HepG2 (cell line): ENCODE data around the gene PSMA7. TPM values are rescaled to one million over a fixed set of nuclear protein-coding genes. Genes with fewer than 3 reads are reported as not detected.
A peak's percentile ranks its signal among the peaks of the same experiment; 100 is the strongest.

Experiments used
- CBFB ChIP-seq: sonication (generic); formaldehyde crosslinking; IDR thresholded peaks from 2 replicates; pipeline ENCODE4 v1.4.0; 2020; ENCODE audit warnings: missing genetic modification reagents
- CEBPB ChIP-seq: IDR thresholded peaks from 2 replicates; pipeline ENCODE4 v1.6.1; 2011; ENCODE audit warnings: low read depth, low read length, improper control_type of control experiment, borderline replicate concordance
- DNMT3B ChIP-seq: conservative IDR thresholded peaks from 2 replicates; pipeline ENCODE4 v1.6.1; 2016; ENCODE audit warnings: missing biosample characterization, control low read depth
- HES4 ChIP-seq: sonication (generic); formaldehyde crosslinking; IDR thresholded peaks from 2 replicates; pipeline ENCODE4 v1.9.0; 2021; ENCODE audit warnings: mild to moderate bottlenecking, missing genetic modification reagents, borderline replicate concordance
- MNT ChIP-seq: fragments of 450-650 bp; IDR thresholded peaks from 2 replicates; pipeline ENCODE4 v1.6.1; 2016
- NAIF1 ChIP-seq: sonication (generic); formaldehyde crosslinking; IDR thresholded peaks from 2 replicates; pipeline ENCODE4 v1.5.0; 2020; ENCODE audit warnings: mild to moderate bottlenecking, missing genetic modification reagents, borderline replicate concordance
- NCOR1 ChIP-seq: fragments of 200-600 bp; sonication (generic); IDR thresholded peaks from 2 replicates; pipeline ENCODE4 v1.7.0; 2017; ENCODE audit warnings: antibody characterized with exemption, low read length, borderline replicate concordance
- PHF21A ChIP-seq: sonication (generic); formaldehyde crosslinking; IDR thresholded peaks from 2 replicates; pipeline ENCODE4 v1.5.0; 2020; ENCODE audit warnings: mild to moderate bottlenecking, missing genetic modification reagents
- ZBTB25 ChIP-seq: IDR thresholded peaks from 2 replicates; pipeline ENCODE4 v1.6.1; 2018; ENCODE audit warnings: missing genetic modification reagents
- ZNF10 ChIP-seq: sonication (generic); formaldehyde crosslinking; IDR thresholded peaks from 2 replicates; pipeline ENCODE4 v1.4.0; 2020; ENCODE audit warnings: mild to moderate bottlenecking, low read depth, missing genetic modification reagents, borderline replicate concordance
- ZNF101 ChIP-seq: sonication (generic); formaldehyde crosslinking; IDR thresholded peaks from 2 replicates; pipeline ENCODE4 v1.4.0; 2020; ENCODE audit warnings: mild to moderate bottlenecking, low read depth, missing genetic modification reagents, borderline replicate concordance
- ZNF207 ChIP-seq: fragments of 450-650 bp; IDR thresholded peaks from 2 replicates; pipeline ENCODE4 v1.6.1; 2016; ENCODE audit warnings: antibody characterized with exemption, borderline replicate concordance
- ZNF235 ChIP-seq: sonication (generic); formaldehyde crosslinking; IDR thresholded peaks from 2 replicates; pipeline ENCODE4 v1.8.1; 2023; ENCODE audit warnings: mild to moderate bottlenecking, missing genetic modification reagents, borderline replicate concordance
- ZNF318 ChIP-seq: sonication (generic); formaldehyde crosslinking; IDR thresholded peaks from 2 replicates; pipeline ENCODE4 v1.4.0; 2020; ENCODE audit warnings: mild to moderate bottlenecking, missing genetic modification reagents
- ZNF552 ChIP-seq: sonication (generic); formaldehyde crosslinking; IDR thresholded peaks from 2 replicates; pipeline ENCODE4 v1.9.0; 2022; ENCODE audit warnings: missing genetic modification reagents, mild to moderate bottlenecking, borderline replicate concordance
- ZNF775 ChIP-seq: sonication (generic); formaldehyde crosslinking; IDR thresholded peaks from 2 replicates; pipeline ENCODE4 v1.4.0; 2020; ENCODE audit warnings: missing genetic modification reagents, mild to moderate bottlenecking, moderate library complexity, borderline replicate concordance
- polyA plus RNA-seq, 8 experiments: library from polyadenylated mRNA; depleted of rRNA in 3 of 8; stranded (reverse) in 7 of 8; unstranded in 1 of 8; fragments of >200 nt; fragmentation: Illumina TruSeq in 4 of 8; extraction: Trizol in 4 of 8; gene quantifications; 2 replicates each; pipeline versions ENCODE4 v1.2.1 to v1.2.3, GENCODE V29; 2011 to 2016; ENCODE audit warnings: low read depth in 4 of 8, missing spikeins in 1 of 8, mixed read lengths in 1 of 8; ENCODE audit not compliant: insufficient read depth in 1 of 8
- total RNA-seq, 5 experiments: library from RNA; depleted of rRNA; stranded (reverse); fragments of >200 nt; fragmentation: Illumina TruSeq; extraction: Trizol; gene quantifications; 2 replicates each; pipeline ENCODE4 v1.2.3, GENCODE V29; 2016; ENCODE audit warnings: low read depth in 1 of 5

The PSMA7 gene
- total and polyA plus RNA-seq, 2 of the 13 experiments (the other 11 are each of a cell fraction or from before 2014, with no cell fraction given) = 531 to 631 TPM

- no peak; the same call in 1 of the 2 replicates for TF ChIP-seq ZNF775 (CRISPR knock-in tag)
- TF ChIP-seq NAIF1 = peak; percentile 96
- no peak for TF ChIP-seq ZNF207
- peak; percentile 53; the same call in 1 of the 2 replicates for TF ChIP-seq ZNF101 (CRISPR knock-in tag)
- TF ChIP-seq CEBPB = no peak
- TF ChIP-seq ZNF10 (CRISPR knock-in tag) = no peak
- TF ChIP-seq DNMT3B (CRISPR knock-in tag) = peak; percentile 82; the same call in 1 of the 2 replicates
- peak; percentile 80 for TF ChIP-seq ZNF235 (CRISPR knock-in tag)
- TF ChIP-seq ZNF552 (CRISPR knock-in tag) = peak; percentile 89; the same call in 1 of the 2 replicates
- TF ChIP-seq NCOR1 = peak; percentile 10; the same call in 1 of the 2 replicates
- peak; percentile 93 for TF ChIP-seq ZNF318 (CRISPR knock-in tag)
- peak; percentile 71 for TF ChIP-seq PHF21A (CRISPR knock-in tag)
- TF ChIP-seq CBFB (CRISPR knock-in tag) = peak; percentile 95
- TF ChIP-seq ZBTB25 (CRISPR knock-in tag) = peak; percentile 99
- peak; percentile 75; the same call in 1 of the 2 replicates for TF ChIP-seq HES4
- TF ChIP-seq MNT = peak; percentile 60
Observed at GRCh38 chr20:62182469-62183425, 39.6 kb upstream of the PSMA7 start, which contains the start of gene MTG2 (continued).
